HCT116 (cell line): ENCODE measurements around the gene ABHD12.

ENCODE experiments used
- CEBPB ChIP-seq: IDR thresholded peaks from 2 replicates; pipeline ENCODE4 v1.6.1; 2012; ENCODE audit warnings: low read depth
- EZH2phosphoT487 ChIP-seq: fragments of 200-600 bp; IDR thresholded peaks from 2 replicates; pipeline ENCODE4 v1.6.1; 2018; ENCODE audit warnings: antibody characterized with exemption, borderline replicate concordance
- POLR2A ChIP-seq: IDR thresholded peaks from 2 replicates; pipeline ENCODE4 v1.7.0; 2011; ENCODE audit warnings: borderline replicate concordance; ENCODE audit not compliant: insufficient read depth, insufficient read length; ENCODE audit errors: extremely low read depth
- POLR2AphosphoS5 ChIP-seq: IDR thresholded peaks from 2 replicates; pipeline ENCODE4 v1.6.1; 2011; ENCODE audit warnings: mild to moderate bottlenecking, low read depth, low read length, moderate library complexity
- ZNF274 ChIP-seq: fragments of 200-500 bp; sonication (Bioruptor generic); IDR thresholded peaks from 2 replicates; pipeline ENCODE4 v1.6.1; 2014; ENCODE audit warnings: mild to moderate bottlenecking, low read depth, low read length, inconsistent platforms
- TF ChIP-seq, protein P1 (sequence below), 3 experiments: fragments of 200-600 bp in 1 of 3; sonication (generic) in 1 of 3; IDR thresholded peaks in 2 of 3; conservative IDR thresholded peaks in 1 of 3; 2 replicates each; pipeline ENCODE4 v1.5.1; 2012 to 2017; ENCODE audit warnings: low read depth in 2 of 3, low read length in 2 of 3, antibody characterized with exemption in 1 of 3, borderline replicate concordance in 1 of 3, control low read depth in 1 of 3, mild to moderate bottlenecking in 1 of 3, mixed read lengths in 1 of 3, mixed run types in 1 of 3, moderate library complexity in 1 of 3; ENCODE audit not compliant: insufficient read depth in 1 of 3
- TF ChIP-seq, protein P2 (sequence below): IDR thresholded peaks from 2 replicates; pipeline ENCODE4 v1.6.1; 2012; ENCODE audit warnings: low read depth

DNA sequence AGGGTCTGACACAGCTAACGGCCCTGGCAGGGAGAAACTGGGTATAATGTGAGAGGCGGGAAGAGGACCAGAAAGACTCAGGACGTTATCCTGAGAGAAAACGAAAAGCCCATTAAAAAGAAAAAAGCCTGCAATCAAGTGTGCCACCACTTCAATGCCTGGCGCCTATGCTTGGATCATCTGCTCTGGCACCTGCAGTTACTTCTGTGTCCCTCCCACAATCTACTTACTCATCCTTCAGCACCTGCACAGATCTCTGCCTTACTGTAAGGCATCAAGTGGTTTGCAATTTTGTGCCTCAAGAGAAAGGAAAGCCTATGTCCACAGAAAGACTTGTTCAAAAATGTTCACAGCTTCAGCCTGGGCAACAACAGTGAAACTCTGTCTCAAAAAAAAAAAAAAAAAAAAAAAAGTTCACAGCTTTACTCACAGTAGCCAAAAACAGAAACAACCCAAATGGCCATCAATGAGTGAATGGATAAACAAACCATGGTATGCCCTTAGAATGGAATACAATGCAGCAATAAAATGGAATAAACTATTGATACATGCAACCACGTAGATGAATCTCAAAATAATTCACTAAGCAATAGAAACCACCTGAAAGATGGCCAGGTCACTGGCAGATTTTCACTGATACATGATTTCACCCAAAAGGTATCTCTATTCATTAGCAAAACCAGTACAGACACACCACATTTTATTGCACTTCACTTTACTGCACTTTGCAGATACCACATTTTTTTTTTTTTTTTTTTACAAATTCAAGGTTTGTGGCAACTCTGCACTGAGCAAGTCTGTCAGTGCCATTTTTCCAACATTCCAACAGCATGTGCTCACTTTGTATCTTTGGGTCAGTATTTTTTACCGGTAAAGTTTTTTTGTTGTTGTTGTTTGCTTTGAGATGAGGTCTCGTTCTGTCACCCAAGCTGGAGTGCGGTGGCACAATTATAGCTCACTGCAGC, 48.6 kb downstream of the ABHD12 start:
- no peak for TF ChIP-seq CEBPB
- TF ChIP-seq, protein P1, sequence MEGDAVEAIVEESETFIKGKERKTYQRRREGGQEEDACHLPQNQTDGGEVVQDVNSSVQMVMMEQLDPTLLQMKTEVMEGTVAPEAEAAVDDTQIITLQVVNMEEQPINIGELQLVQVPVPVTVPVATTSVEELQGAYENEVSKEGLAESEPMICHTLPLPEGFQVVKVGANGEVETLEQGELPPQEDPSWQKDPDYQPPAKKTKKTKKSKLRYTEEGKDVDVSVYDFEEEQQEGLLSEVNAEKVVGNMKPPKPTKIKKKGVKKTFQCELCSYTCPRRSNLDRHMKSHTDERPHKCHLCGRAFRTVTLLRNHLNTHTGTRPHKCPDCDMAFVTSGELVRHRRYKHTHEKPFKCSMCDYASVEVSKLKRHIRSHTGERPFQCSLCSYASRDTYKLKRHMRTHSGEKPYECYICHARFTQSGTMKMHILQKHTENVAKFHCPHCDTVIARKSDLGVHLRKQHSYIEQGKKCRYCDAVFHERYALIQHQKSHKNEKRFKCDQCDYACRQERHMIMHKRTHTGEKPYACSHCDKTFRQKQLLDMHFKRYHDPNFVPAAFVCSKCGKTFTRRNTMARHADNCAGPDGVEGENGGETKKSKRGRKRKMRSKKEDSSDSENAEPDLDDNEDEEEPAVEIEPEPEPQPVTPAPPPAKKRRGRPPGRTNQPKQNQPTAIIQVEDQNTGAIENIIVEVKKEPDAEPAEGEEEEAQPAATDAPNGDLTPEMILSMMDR (IDR thresholded peaks at IDR 0.05 in 2 of 3, conservative IDR thresholded peaks at IDR 0.05 in 1 of 3; ENCODE audit: borderline replicate concordance in 1 of 3, insufficient read depth in 1 of 3, low read depth in 2 of 3, low read length in 2 of 3) = no peak
- TF ChIP-seq POLR2A = no peak
- TF ChIP-seq POLR2AphosphoS5 = no peak
- no peak for TF ChIP-seq EZH2phosphoT487
- no peak for TF ChIP-seq ZNF274
- TF ChIP-seq, protein P2, sequence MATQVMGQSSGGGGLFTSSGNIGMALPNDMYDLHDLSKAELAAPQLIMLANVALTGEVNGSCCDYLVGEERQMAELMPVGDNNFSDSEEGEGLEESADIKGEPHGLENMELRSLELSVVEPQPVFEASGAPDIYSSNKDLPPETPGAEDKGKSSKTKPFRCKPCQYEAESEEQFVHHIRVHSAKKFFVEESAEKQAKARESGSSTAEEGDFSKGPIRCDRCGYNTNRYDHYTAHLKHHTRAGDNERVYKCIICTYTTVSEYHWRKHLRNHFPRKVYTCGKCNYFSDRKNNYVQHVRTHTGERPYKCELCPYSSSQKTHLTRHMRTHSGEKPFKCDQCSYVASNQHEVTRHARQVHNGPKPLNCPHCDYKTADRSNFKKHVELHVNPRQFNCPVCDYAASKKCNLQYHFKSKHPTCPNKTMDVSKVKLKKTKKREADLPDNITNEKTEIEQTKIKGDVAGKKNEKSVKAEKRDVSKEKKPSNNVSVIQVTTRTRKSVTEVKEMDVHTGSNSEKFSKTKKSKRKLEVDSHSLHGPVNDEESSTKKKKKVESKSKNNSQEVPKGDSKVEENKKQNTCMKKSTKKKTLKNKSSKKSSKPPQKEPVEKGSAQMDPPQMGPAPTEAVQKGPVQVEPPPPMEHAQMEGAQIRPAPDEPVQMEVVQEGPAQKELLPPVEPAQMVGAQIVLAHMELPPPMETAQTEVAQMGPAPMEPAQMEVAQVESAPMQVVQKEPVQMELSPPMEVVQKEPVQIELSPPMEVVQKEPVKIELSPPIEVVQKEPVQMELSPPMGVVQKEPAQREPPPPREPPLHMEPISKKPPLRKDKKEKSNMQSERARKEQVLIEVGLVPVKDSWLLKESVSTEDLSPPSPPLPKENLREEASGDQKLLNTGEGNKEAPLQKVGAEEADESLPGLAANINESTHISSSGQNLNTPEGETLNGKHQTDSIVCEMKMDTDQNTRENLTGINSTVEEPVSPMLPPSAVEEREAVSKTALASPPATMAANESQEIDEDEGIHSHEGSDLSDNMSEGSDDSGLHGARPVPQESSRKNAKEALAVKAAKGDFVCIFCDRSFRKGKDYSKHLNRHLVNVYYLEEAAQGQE = no peak
